ENCODE data around the gene MRPS12.
"Not testable (repeated sequence)": the region's sequence is repeated elsewhere in the genome, so short reads cannot be mapped to it uniquely, and the experiment has no call there.

The MRPS12 gene

DNA sequence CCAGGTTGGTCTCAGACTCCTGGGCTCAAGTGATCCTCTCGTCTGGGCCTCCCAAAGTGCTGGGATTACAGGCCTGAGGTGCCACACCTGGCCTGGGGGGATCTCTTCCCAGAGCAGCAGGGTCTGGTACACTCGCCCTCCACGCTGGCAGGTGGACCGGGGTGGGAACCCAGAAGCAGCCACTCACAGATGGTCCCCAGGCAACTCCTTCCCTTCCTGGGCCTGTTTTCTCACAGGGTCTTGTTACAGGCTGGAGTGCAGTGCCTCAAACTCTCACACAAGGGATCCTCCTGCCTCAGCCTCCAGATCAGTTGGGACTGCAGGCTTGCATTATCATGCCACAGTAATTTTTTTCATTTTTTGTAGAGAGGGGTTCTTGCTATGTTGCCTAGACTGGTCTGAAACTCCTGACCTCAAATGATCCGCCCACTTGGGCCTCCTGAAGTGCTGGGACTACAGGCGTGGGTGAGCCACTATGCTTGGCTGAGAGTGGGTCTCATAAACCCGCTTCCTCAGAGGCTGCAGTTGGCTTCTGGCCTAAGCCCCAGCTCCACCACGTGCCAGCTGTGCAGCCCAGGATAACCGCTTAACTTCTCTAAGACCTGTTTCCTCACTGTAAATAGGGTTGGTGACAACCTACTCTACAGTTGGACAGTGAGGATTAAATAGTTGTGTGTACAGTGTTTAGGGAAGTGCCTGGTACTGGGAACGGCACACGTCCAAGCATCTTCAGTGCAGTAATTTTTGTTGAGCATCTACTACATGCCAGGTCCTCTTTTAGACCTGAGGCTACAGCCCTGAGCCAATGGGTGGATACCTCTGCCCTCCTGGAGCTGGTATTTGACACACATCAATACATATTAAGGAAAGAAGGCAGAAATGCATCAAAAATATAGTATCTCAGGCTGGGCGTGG is 17.9 kb upstream of the MRPS12 start:
- no peak for DNase-seq

DNA sequence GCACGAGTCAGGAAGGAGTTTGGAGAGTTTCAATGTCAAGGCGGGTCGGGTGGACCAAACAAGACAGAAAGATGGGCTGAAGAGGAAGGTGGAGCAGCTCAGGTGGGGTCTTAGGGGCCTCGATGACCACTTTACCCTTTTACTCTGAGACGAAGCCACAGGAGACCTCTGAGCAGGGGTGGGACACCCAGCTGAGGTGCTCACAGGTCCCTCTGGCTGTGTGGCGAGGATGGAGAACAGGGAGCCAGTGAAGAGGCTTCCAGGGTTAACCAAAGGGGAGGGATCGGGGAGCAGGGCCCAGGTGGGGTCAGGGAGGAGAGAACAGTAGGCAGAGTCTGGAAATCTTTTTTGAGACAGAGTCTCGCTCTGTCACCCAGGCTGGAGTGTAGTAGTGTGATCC is 16.8 kb upstream of the MRPS12 start:
- no peak for DNase-seq

DNA sequence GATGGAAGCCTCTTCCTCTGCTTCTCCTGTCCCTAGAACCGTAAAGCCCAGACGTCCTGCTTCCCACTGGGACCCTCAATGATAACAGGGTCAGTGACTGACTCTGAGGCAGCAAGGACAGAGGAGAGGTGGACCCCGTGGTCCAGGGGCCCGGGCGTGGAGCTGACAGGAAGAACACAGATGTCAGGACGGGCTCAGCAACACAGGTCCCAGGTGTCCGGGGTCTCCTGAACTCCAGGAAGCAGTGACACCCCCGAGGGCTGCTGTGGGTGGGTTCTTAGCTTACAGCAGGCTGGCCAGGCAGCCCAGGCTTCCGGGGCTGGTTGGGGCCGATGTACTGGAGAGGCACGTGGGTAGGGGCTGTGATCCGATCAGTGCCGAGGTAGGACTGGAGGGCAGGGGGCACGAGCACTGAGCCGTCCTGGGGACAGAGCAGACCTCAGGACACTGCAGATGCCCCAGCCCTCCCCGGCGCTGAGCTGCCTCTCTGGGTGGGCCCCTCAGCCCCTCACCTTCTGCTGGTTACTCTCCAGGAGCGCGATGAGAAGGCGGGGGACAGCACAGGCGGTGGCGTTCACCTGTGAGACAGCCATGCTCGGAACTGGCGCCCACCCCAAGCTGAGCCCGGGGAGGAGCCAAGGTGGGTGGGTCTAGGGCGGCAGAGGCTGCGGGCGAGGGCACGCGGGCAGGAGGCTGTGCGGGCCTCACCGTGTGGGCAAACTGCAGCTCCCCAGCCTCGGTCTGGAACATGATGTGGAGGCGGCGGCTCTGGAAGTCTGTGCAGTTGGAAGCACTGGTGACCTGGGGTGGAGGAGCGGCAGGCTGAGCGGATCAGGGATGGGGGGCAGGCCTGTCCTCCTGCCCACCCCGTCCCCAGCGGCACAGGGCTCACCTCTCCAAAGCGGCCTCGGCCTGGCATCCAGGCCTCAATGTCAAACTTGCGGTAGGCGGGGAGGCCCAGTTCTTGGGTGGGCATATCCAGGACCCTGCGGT is 15.1 kb upstream of the MRPS12 start:
- DNase-seq, result no peak

- no peak for DNase-seq
Measured at GRCh38 chr19:38917516-38917915, 13.2 kb upstream of the MRPS12 start.

- no peak for DNase-seq
Measured at GRCh38 chr19:38917921-38918491, 12.7 kb upstream of the MRPS12 start.

- DNase-seq, result no peak
Measured at GRCh38 chr19:38918526-38918925, 12.2 kb upstream of the MRPS12 start.

DNA sequence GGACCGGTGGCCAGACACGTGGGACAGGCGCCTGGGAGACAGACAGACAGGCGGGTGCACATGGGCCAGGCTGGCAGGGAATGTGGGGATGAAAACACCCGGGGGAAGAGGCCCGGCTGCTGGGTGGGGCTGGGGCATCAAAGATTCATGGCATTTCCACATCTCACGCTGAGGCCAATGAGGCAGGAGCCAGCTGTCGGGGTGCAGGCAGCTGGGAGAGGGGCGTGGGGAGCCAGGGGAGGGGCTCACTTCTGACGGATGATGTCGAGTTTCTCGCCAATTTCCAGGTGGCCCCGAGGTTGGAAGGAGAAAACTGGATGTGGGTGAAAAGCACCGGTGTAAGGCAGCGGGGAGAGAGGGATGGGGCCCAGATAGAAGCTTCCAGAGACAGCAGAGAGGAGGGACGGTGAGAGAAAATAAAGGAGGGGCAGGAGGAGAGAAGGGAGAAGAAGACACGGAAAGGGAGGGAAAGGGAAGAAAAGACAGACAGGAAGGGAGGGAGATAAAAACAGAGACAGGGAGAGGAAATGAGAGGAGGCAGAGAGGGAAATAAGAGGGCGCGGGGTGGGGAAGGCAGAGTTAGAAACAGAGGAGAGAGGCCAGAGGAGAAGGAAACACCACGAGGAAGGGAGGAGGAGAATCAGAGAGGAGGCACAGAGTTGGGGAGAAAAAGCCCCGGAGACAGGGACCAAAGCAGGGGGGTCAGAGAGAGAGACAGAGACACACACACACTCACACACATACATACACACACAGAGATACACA is 10.7 kb upstream of the MRPS12 start:
- no peak for DNase-seq

DNA sequence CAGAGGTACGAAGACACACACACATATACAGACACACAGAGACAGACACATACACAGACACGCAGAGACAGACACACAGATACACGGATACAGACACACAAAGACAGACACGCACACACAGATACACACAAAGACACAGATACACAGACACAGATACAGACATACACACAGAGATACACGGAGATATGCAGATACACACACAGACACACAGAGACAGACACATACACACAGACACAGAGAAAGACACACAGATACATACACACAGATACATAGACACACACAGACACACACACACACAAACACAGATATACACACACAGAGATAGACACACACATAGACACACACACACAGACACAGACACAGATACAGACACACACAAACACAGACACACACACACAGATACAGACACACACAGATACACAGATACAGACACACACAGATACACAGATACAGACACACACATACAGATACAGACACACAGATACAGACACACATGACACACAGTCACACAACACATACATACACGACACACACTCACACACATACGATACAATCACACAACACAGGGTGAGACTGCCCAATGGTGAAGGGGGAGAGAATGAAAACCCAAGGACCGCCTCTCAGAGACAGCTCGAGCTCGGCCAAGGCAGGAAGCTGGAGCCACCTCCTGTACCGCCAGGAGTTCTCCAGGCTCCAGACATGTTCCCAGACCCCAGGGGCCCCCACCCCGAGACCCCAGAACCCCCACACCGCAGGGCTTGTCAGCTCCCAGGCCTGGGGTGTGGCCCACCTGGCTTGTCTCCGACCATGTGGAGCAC is 9.9 kb upstream of the MRPS12 start:
- no peak for DNase-seq

- no peak for DNase-seq
Measured at GRCh38 chr19:38921420-38922274, 9.1 kb upstream of the MRPS12 start.

- DNase-seq, result no peak
Measured at GRCh38 chr19:38922482-38922881, 8.3 kb upstream of the MRPS12 start.

- DNase-seq, result no peak
Measured at GRCh38 chr19:38924388-38924787, 6.4 kb upstream of the MRPS12 start.

- DNase-seq, result no peak
Measured at GRCh38 chr19:38928391-38929001, 2.2 kb upstream of the MRPS12 start.

GRCh38 chr19:38929929-38930775 is 592 bp upstream of the MRPS12 start, which contains the start of gene SARS2:
SARS2 (minus strand) TSS chr19:38930763; CDS start chr19:38930736, 27 bp downstream.
- peak; percentile 99 for DNase-seq

DNA sequence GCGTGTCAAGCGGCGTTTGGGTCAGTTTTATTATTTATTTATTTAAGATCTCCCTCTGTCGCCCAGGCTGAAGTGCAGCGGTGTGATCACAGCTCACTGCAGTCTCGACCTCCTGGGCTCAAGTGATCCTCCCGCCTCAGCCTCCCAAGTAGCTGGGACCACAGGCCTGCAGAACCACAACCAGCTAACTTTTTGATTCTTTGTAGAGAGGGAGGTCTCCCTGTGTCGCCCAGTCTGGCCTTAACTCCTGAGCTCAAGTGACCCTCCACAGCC is 713 bp downstream of the MRPS12 start:
- no peak for DNase-seq

DNA sequence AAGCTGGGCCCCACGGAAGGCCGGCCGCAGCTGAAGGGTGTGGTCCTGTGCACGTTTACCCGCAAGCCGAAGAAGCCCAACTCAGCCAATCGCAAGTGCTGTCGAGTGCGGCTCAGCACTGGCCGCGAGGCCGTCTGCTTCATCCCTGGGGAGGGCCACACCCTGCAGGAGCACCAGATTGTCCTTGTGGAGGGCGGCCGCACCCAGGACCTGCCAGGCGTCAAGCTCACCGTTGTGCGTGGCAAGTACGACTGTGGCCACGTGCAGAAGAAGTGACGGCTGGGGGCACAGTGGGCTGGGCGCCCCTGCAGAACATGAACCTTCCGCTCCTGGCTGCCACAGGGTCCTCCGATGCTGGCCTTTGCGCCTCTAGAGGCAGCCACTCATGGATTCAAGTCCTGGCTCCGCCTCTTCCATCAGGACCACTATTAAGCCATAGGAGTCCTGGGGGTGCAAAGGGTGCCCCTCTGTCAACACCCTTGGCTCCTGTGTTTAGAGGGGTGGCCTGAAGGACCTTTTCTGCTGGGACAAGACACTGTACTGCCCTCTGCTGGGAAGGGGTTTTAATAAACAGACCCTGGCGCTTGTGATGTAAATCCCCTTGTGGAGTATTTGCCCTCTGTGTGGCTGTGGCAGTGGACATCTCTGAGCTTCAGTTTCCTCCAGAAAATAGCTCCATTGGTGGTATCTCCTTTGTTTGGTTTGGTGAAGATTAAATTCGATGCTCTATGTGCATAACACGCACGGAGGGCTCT is 1.9 kb downstream of the MRPS12 start:
- no peak for DNase-seq

DNA sequence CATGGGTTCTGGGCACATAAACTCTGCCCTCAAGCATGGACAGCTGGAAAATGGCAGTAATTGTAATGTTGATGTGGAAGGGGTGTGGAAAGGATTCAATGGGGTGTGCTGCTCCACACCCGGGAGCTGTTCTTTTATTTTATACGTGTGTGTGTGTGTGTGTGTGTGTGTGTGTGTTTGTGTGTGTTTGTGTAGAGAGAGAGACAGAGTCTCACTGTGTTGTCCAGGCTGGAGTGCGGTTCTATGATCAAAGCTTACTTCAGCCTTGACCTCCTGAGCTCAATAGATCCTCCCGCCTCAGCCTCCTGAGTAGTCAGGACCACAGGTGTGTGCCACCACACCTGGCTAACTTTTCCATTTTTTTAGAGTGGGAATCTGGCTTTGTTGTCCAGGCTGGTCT is 2.8 kb downstream of the MRPS12 start:
- no peak for DNase-seq

GRCh38 chr19:38939957-38940356 is 9.2 kb downstream of the MRPS12 start:
- no peak for DNase-seq

GRCh38 chr19:38941466-38941865 is 10.7 kb downstream of the MRPS12 start:
- not testable (repeated sequence) for DNase-seq

DNA sequence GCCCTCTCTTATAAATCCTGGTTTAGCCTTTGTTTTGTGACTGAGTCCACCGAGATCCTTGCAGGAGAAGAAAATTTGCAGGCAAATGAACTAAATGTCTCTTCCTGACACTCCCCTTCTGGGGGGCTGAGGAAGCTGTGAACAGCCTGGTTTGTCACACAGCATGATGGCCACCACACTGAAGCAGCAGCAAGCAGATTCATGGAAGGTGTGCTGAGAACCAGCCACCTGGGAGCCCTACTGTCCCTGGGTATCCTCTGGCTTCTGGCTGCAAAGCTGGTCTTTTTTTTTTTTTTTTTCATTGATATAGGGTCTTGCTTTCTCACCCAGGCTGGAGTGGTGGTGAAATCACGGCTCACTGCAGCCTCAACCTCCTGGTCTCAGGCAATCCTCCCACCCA is 11.2 kb downstream of the MRPS12 start:
- DNase-seq, result no peak
